Pancreas (tissue), 10 donors: ENCODE measurements around the gene INSYN1. TPM values are rescaled to one million over a fixed set of nuclear protein-coding genes. Genes with fewer than 3 reads are reported as not detected.

ENCODE experiments used
- ATAC-seq, 4 donors: fragments of 200-7000 bp; cut with Tn5 transposase; one replicate each; pipeline versions ENCODE4 v1.8.0 to v1.9.1; 2020; ENCODE audit warnings: mild to moderate bottlenecking in 4 of 4, moderate library complexity in 4 of 4
- DNase-seq, 6 donors: peaks; one replicate each; pipeline ENCODE4 v3.0.0-alpha.2; 2020
- FAIRE-seq: peaks from 2 replicates; lab custom pipeline; 2012; peaks lifted over from hg19 to GRCh38; lab: Jason Lieb, UNC
- H3K27ac ChIP-seq, 4 donors: fragments of 200-600 bp; sonication (generic); 1 replicate in 3 of 4; 2 replicates in 1 of 4; pipeline versions ENCODE4 v1.5.0 to v1.8.0; 2020
- H3K27me3 ChIP-seq, 4 donors: fragments of 200-600 bp; one replicate each; pipeline ENCODE4 v1.8.0; 2021
- H3K36me3 ChIP-seq, 3 donors: fragments of 200-600 bp; sonication (generic) in 1 of 3; one replicate each; pipeline versions ENCODE4 v1.5.0 to v1.8.0; 2020 to 2021
- H3K4me1 ChIP-seq, 3 donors: fragments of 200-600 bp; one replicate each; pipeline ENCODE4 v1.8.0; 2021
- H3K4me3 ChIP-seq, 4 donors: fragments of 200-600 bp; sonication (generic) in 2 of 4; one replicate each; pipeline versions ENCODE4 v1.5.0 to v1.8.0; 2020 to 2021
- H3K9me3 ChIP-seq, 4 donors: fragments of 200-600 bp; one replicate each; pipeline ENCODE4 v1.8.0; 2021
- CTCF ChIP-seq, 4 donors: fragments of 200-600 bp; sonication (generic) in 3 of 4; IDR thresholded peaks; one replicate each; pipeline versions ENCODE4 v1.5.0 to v1.8.0; 2021; ENCODE audit warnings: antibody characterized with exemption in 4 of 4
- WGBS, 2 donors: extraction: QIAGEN DNeasy Blood & Tissue Kit; methylation state at CpG; one replicate each; pipeline ENCODE4 v1.1.7; 2013; 5-methylcytosine and 5-hydroxymethylcytosine counted together
- intact Hi-C, 3 donors: fragments of 100-400 bp; cut with DNase I; formaldehyde crosslinking; loops; one replicate each; pipeline versions ENCODE4 v1.11.1 to v1.14.2; 2022
- polyA plus RNA-seq, 2 donors: library from polyadenylated mRNA; stranded (reverse); fragments of 200-250 nt; gene quantifications; one replicate each; pipeline ENCODE4 v1.2.3, GENCODE V29; 2013
- total RNA-seq, 6 donors: library from RNA; stranded (reverse); fragmentation: NEBNext Ultra II Directional in 4 of 6; extraction: Animal tissue kit (Norgen Biotek cat#: 25700) in 4 of 6; gene quantifications; one replicate each; pipeline versions ENCODE4 v1.2.1 to v1.2.4, GENCODE V29; 2021 to 2023
- donor health status: healthy with polysubstance abuse.
- donor health status: DM: no; HTN: no; CAD: no; lungs with moderate emphysema.
- donor health status: DM: no; HTN: no; CAD: no.
- donor health status: control.
- donor health status: control.
- donor health status: Bipolar disorder and iron deficiency.
- donor health status: DM: yes; HTN: yes; CAD: no.
- donor health status: DM: no; HTN: no; CAD: no.
- donor health status: DM: no; HTN: no; CAD: no.
- donor health status: DM: yes; HTN: yes; CAD: no.

Gene INSYN1
- total and polyA plus RNA-seq, 8 donors = 0.42 to 28.2 (median 1.7) TPM

- TF ChIP-seq CTCF (IDR thresholded peaks at IDR 0.05) = no peak
- FAIRE-seq = no peak
Observed at GRCh38 chr15:73763931-73764330, 10.8 kb upstream of the INSYN1 start.

GRCh38 chr15:73760330-73761329, 7.5 kb upstream of the INSYN1 start:
- intact Hi-C loops = no loop called here
- TF ChIP-seq CTCF (IDR thresholded peaks at IDR 0.05) = no peak
- WGBS, 2 donors = 42 to 52% methylated on average over 11 of the region's 11 CpGs
- no peak for FAIRE-seq
- H3K9me3 ChIP-seq = no peaks in the 10 kb centered on the region
- no peak for DNase-seq
- ATAC-seq = no peak
- no peak overlapping the region for H3K4me3 ChIP-seq
- no peaks in the 10 kb centered on the region for H3K4me1 ChIP-seq
- H3K27ac ChIP-seq = no peak overlapping the region
- H3K27me3 ChIP-seq = no peaks in the 10 kb centered on the region
- H3K36me3 ChIP-seq = no peaks in the 10 kb centered on the region

More at GRCh38 chr15:73763931-73764330, 10.8 kb upstream of the INSYN1 start:
- no peak overlapping the region for H3K27ac ChIP-seq
- no peaks in the 10 kb centered on the region for H3K9me3 ChIP-seq
- ATAC-seq (no peak), DNase-seq (no peak)
- H3K27me3 ChIP-seq = no peaks in the 10 kb centered on the region
- H3K4me1 ChIP-seq = no peaks in the 10 kb centered on the region
- H3K36me3 ChIP-seq = no peaks in the 10 kb centered on the region
- H3K4me3 ChIP-seq = no peak overlapping the region
- intact Hi-C loops = no loop called here
- 54 to 60% methylated on average over 3 of the region's 3 CpGs for WGBS, 2 donors

- no peak overlapping the region for H3K27ac ChIP-seq
- no peak for FAIRE-seq
- DNase-seq = no peak
- TF ChIP-seq CTCF (IDR thresholded peaks at IDR 0.05) = no peak
- H3K4me1 ChIP-seq = no peaks in the 10 kb centered on the region
- no peaks in the 10 kb centered on the region for H3K9me3 ChIP-seq
- ATAC-seq = no peak
- intact Hi-C loops = no loop called here
- WGBS, 2 donors = 47 to 56% methylated on average over 5 of the region's 5 CpGs
- no peaks in the 10 kb centered on the region for H3K36me3 ChIP-seq
- no peak overlapping the region for H3K4me3 ChIP-seq
- no peaks in the 10 kb centered on the region for H3K27me3 ChIP-seq
Observed at GRCh38 chr15:73758461-73758860, 5.3 kb upstream of the INSYN1 start.

GRCh38 chr15:73757571-73757970, 4.4 kb upstream of the INSYN1 start:
- FAIRE-seq = no peak
- ATAC-seq = no peak

More at GRCh38 chr15:73757571-73757970, 4.4 kb upstream of the INSYN1 start:
- Histone ChIP-seq H3K27me3 (no peaks in the 10 kb centered on the region), H3K4me3 (no peak overlapping the region), H3K27ac (no peak overlapping the region), H3K4me1 (no peaks in the 10 kb centered on the region), H3K9me3 (no peaks in the 10 kb centered on the region), H3K36me3 (no peaks in the 10 kb centered on the region)
- TF ChIP-seq CTCF (IDR thresholded peaks at IDR 0.05) = no peak
- intact Hi-C loops = no loop called here
- no peak for DNase-seq
